Astrocyte of the hippocampus (primary cell): ENCODE results near the gene TECR.
"Not testable (repeated sequence)": the region's sequence is repeated elsewhere in the genome, so short reads cannot be mapped to it uniquely, and the experiment has no call there.

ENCODE experiments used
- DNase-seq: peaks from one replicate; pipeline ENCODE4 v3.0.0; 2011; ENCODE audit warnings: low read depth, low spot score

Gene TECR

GRCh38 chr19:14529254-14530004 is at the start of gene TECR:
TSS of gene TECR (plus strand) at chr19:14529594. CDS start at chr19:14529697, 103 bp downstream.
- peak; percentile 100 for DNase-seq

- peak; percentile 73 for DNase-seq
Measured at GRCh38 chr19:14479975-14480699, 49.3 kb upstream of the TECR start.

GRCh38 chr19:14480700-14481079 is 48.7 kb upstream of the TECR start:
- peak; percentile 70 for DNase-seq

- DNase-seq = no peak
Measured at GRCh38 chr19:14482172-14482941, 47.0 kb upstream of the TECR start.

- DNase-seq = no peak
Measured at GRCh38 chr19:14487370-14488125, 41.8 kb upstream of the TECR start.

- no peak for DNase-seq
Measured at GRCh38 chr19:14492756-14493337, 36.5 kb upstream of the TECR start.

GRCh38 chr19:14494411-14494810 is 35.0 kb upstream of the TECR start:
- no peak for DNase-seq

- DNase-seq = no peak
Measured at GRCh38 chr19:14494910-14495671, 34.3 kb upstream of the TECR start.

GRCh38 chr19:14495672-14496028 is 33.7 kb upstream of the TECR start:
- no peak for DNase-seq

- DNase-seq = peak; percentile 100
Measured at GRCh38 chr19:14496029-14496833, 33.2 kb upstream of the TECR start, which contains the start of gene GIPC1. TSS of gene GIPC1 (minus strand) at chr19:14496127. CDS start at chr19:14482976, 13,151 bp downstream.

- DNase-seq = no peak
Measured at GRCh38 chr19:14496834-14497227, 32.6 kb upstream of the TECR start.

GRCh38 chr19:14497228-14497921 is 32.0 kb upstream of the TECR start:
- DNase-seq = peak; percentile 36

GRCh38 chr19:14502334-14503092 is 26.9 kb upstream of the TECR start:
- no peak for DNase-seq

GRCh38 chr19:14503285-14503684 is 26.1 kb upstream of the TECR start:
- DNase-seq = no peak

GRCh38 chr19:14504575-14504974 is 24.8 kb upstream of the TECR start:
- not testable (repeated sequence) for DNase-seq

GRCh38 chr19:14505488-14506239 is 23.7 kb upstream of the TECR start:
- peak; percentile 69 for DNase-seq
